SU-DHL-6 (cell line): ENCODE results near the gene PAQR4.

Experiments
- EZH2phosphoT487 ChIP-seq: fragments of 200-600 bp; sonication (generic), shearing (Covaris generic); conservative IDR thresholded peaks from 2 replicates; pipeline ENCODE4 v1.6.1; 2018; ENCODE audit warnings: mild to moderate bottlenecking, antibody characterized with exemption, low read length, moderate library complexity, mixed read lengths
- TF ChIP-seq, protein P1 (sequence below): fragments of 200-600 bp; sonication (generic); IDR thresholded peaks from one replicate; pipeline ENCODE4 v1.5.1; 2017; ENCODE audit warnings: antibody characterized with exemption, mild to moderate bottlenecking, low read length, moderate library complexity; ENCODE audit not compliant: insufficient read depth, poor library complexity, severe bottlenecking

- TF ChIP-seq, protein P1, sequence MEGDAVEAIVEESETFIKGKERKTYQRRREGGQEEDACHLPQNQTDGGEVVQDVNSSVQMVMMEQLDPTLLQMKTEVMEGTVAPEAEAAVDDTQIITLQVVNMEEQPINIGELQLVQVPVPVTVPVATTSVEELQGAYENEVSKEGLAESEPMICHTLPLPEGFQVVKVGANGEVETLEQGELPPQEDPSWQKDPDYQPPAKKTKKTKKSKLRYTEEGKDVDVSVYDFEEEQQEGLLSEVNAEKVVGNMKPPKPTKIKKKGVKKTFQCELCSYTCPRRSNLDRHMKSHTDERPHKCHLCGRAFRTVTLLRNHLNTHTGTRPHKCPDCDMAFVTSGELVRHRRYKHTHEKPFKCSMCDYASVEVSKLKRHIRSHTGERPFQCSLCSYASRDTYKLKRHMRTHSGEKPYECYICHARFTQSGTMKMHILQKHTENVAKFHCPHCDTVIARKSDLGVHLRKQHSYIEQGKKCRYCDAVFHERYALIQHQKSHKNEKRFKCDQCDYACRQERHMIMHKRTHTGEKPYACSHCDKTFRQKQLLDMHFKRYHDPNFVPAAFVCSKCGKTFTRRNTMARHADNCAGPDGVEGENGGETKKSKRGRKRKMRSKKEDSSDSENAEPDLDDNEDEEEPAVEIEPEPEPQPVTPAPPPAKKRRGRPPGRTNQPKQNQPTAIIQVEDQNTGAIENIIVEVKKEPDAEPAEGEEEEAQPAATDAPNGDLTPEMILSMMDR, result no peak
- no peak for TF ChIP-seq EZH2phosphoT487
Observed at GRCh38 chr16:2973093-2973492, 3.9 kb downstream of the PAQR4 start.
